Measurements from ENCODE around the gene ZNF385B.

ZNF385B gene

GRCh38 chr2:179773986-179774385 is 87.4 kb downstream of the ZNF385B start:
- no peak for DNase-seq (ENCODE audit: low spot score)
- TF ChIP-seq CTCF (IDR thresholded peaks at IDR 0.05; ENCODE audit: poor library complexity, severe bottlenecking), result no peak
- no peaks in the 10 kb centered on the region for H3K36me3 ChIP-seq (ENCODE audit: low read depth)
- H3K27ac ChIP-seq (ENCODE audit: poor library complexity, severe bottlenecking), result no peak overlapping the region
- H3K4me3 ChIP-seq (ENCODE audit: severe bottlenecking), result no peak overlapping the region
- no peaks in the 10 kb centered on the region for H3K27me3 ChIP-seq (ENCODE audit: insufficient read depth, poor library complexity, severe bottlenecking)
- no peak for ATAC-seq (ENCODE audit: low read depth)
- no peaks in the 10 kb centered on the region for H3K9me3 ChIP-seq (ENCODE audit: severe bottlenecking)
- H3K4me1 ChIP-seq (ENCODE audit: insufficient read depth, poor library complexity, severe bottlenecking), result peaks cover 4% of the 10 kb centered on the region

GRCh38 chr2:179772346-179772745 is 89.1 kb downstream of the ZNF385B start:
- ATAC-seq (ENCODE audit: low read depth), result no peak
- Histone ChIP-seq H3K27me3 (ENCODE audit: insufficient read depth, poor library complexity, severe bottlenecking) (no peaks in the 10 kb centered on the region), H3K4me1 (ENCODE audit: insufficient read depth, poor library complexity, severe bottlenecking) (peaks cover 4% of the 10 kb centered on the region), H3K4me3 (ENCODE audit: severe bottlenecking) (no peak overlapping the region), H3K27ac (ENCODE audit: poor library complexity, severe bottlenecking) (no peak overlapping the region), H3K9me3 (ENCODE audit: severe bottlenecking) (no peaks in the 10 kb centered on the region), H3K36me3 (ENCODE audit: low read depth) (no peaks in the 10 kb centered on the region)
- DNase-seq (ENCODE audit: low spot score), result no peak
- no peak for TF ChIP-seq CTCF (IDR thresholded peaks at IDR 0.05; ENCODE audit: poor library complexity, severe bottlenecking)

- ATAC-seq (ENCODE audit: low read depth), result no peak
- TF ChIP-seq CTCF (IDR thresholded peaks at IDR 0.05; ENCODE audit: poor library complexity, severe bottlenecking), result no peak
- H3K4me1 ChIP-seq (ENCODE audit: insufficient read depth, poor library complexity, severe bottlenecking), result peaks cover 4% of the 10 kb centered on the region
These were observed 89.6 kb downstream of the ZNF385B start for GRCh38 chr2:179771791-179772190.

GRCh38 chr2:179770029-179770428 is 91.4 kb downstream of the ZNF385B start:
- no peaks in the 10 kb centered on the region for H3K27me3 ChIP-seq (ENCODE audit: insufficient read depth, poor library complexity, severe bottlenecking)
- no peak for ATAC-seq (ENCODE audit: low read depth)
- H3K9me3 ChIP-seq (ENCODE audit: severe bottlenecking), result no peaks in the 10 kb centered on the region

More at GRCh38 chr2:179771791-179772190, 89.6 kb downstream of the ZNF385B start:
- DNase-seq (ENCODE audit: low spot score), result no peak
- Histone ChIP-seq H3K4me3 (ENCODE audit: severe bottlenecking) (no peak overlapping the region), H3K36me3 (ENCODE audit: low read depth) (no peaks in the 10 kb centered on the region), H3K9me3 (ENCODE audit: severe bottlenecking) (no peaks in the 10 kb centered on the region), H3K27ac (ENCODE audit: poor library complexity, severe bottlenecking) (no peak overlapping the region), H3K27me3 (ENCODE audit: insufficient read depth, poor library complexity, severe bottlenecking) (no peaks in the 10 kb centered on the region)

More at GRCh38 chr2:179770029-179770428, 91.4 kb downstream of the ZNF385B start:
- peaks cover 4% of the 10 kb centered on the region for H3K4me1 ChIP-seq (ENCODE audit: insufficient read depth, poor library complexity, severe bottlenecking)
- no peak for TF ChIP-seq CTCF (IDR thresholded peaks at IDR 0.05; ENCODE audit: poor library complexity, severe bottlenecking)
- H3K4me3 ChIP-seq (ENCODE audit: severe bottlenecking), result no peak overlapping the region
- H3K27ac ChIP-seq (ENCODE audit: poor library complexity, severe bottlenecking), result no peak overlapping the region
- DNase-seq (ENCODE audit: low spot score), result no peak
- H3K36me3 ChIP-seq (ENCODE audit: low read depth), result no peaks in the 10 kb centered on the region
